AG04450 (cell line): Measurements from ENCODE around the gene NYAP1. TPM values are rescaled to one million over a fixed set of nuclear protein-coding genes. Genes with fewer than 3 reads are reported as not detected.
"Not testable (repeated sequence)": the region's sequence is repeated elsewhere in the genome, so short reads cannot be mapped to it uniquely, and the experiment has no call there.

ENCODE experiments used
- CTCF ChIA-PET: fragments of 300-600, 350-600 bp; formaldehyde crosslinking; extraction: SDS; loops from one replicate; lab custom pipeline; 2022; ENCODE audit warnings: antibody characterized with exemption, inconsistent platforms; lab: Charles Lee
- POLR2A ChIA-PET: fragments of 350-600 bp; formaldehyde crosslinking; extraction: SDS; loops from one replicate; lab custom pipeline; 2021; ENCODE audit warnings: antibody characterized with exemption, inconsistent platforms; lab: Yijun Ruan, JAX
- DNase-seq: peaks from one replicate; pipeline ENCODE4 v3.0.0-alpha.2; 2011; ENCODE audit warnings: low read depth, low spot score
- H3K27ac ChIP-seq: one replicate; pipeline ENCODE4 v1.5.1; 2012; ENCODE audit warnings: low read depth, low read length, control low read depth
- H3K27me3 ChIP-seq: one replicate; pipeline ENCODE4 v1.6.0; 2012; ENCODE audit warnings: low read length; ENCODE audit not compliant: control insufficient read depth, insufficient read depth
- H3K4me3 ChIP-seq: 2 replicates; pipeline ENCODE4 v1.5.1; 2011; ENCODE audit warnings: mild to moderate bottlenecking, low read depth, low read length, control low read depth
- H3K9me3 ChIP-seq: 2 replicates; pipeline ENCODE4 v1.5.1; 2012; ENCODE audit warnings: low read length; ENCODE audit not compliant: control insufficient read depth, insufficient read depth
- CTCF ChIP-seq: IDR thresholded peaks from 2 replicates; pipeline ENCODE4 v1.5.1; 2011; ENCODE audit warnings: low read depth, low read length, control low read depth, inconsistent platforms
- polyA plus RNA-seq: library from polyadenylated mRNA; depleted of rRNA; stranded (reverse); fragments of >200 nt; gene quantifications from 2 replicates; pipeline ENCODE4 v1.2.3, GENCODE V29; 2011; rRNA removed
- small RNA-seq: library from RNA; depleted of rRNA; stranded (forward); fragments of <200 nt; gene quantifications from one replicate; pipeline ENCODE3, GENCODE V24; 2012; ENCODE audit warnings: low read depth; ENCODE audit not compliant: insufficient read length

Gene NYAP1
- polyA plus RNA-seq, 1 experiment: 0.35 TPM

GRCh38 chr7:100539436-100540006, 55.8 kb downstream of the NYAP1 start:
- DNase-seq: no peak
- H3K9me3 ChIP-seq: no peaks in the 10 kb centered on the region
- no peak overlapping the region for H3K27ac ChIP-seq
- peak overlapping the region; percentile 81 for H3K4me3 ChIP-seq
- CTCF ChIA-PET: interaction anchor here (0.6 to 2.5 kb wide), 6 partner anchors 20 to 152 kb away, joined by 4 to 10 read pairs (median 5); no protein-coding TSS in a partner anchor
- H3K27me3 ChIP-seq: peaks cover 3% of the 10 kb centered on the region
- POLR2A ChIA-PET: interaction anchor here (0.6 to 1.6 kb wide), 3 partner anchors 17 to 335 kb away, joined by 3 to 14 read pairs (median 5); partner anchors contain the start of genes FBXO24, LRCH4 and SRRT
- TF ChIP-seq CTCF: no peak

DNA sequence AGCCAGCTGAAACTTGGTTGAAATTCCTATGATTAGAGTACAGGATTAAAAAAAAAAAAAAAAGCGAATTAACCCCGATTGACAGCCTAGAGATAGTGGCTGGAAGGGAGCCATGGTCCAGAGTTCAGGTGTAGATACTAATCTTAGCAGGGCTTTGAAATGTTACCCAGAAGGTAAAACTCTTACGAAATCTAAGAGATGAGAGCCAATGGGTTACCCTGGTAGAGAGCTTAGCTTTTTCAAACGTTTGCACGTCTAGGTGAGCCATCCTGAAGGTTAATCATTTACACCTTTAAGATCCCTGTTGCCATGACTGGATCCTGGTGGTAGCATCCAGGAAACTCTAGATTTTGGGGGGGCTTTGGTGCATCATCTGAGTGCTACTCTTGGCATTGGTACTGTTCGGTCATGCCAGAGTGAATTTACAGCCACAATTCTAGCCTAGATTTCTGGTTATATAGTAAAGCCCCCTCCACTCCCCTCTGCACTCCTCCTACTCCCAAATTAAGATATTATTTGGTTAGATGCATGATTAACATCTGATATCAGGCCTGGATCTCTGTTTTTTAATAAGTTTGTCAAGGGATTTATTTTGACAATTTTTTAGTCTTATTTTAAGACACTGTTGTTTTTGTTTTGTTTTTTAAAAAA, 56.5 kb downstream of the NYAP1 start:
- POLR2A ChIA-PET: no interaction called here
- no peak for TF ChIP-seq CTCF
- H3K27me3 ChIP-seq: no peaks in the 10 kb centered on the region
- H3K9me3 ChIP-seq: no peaks in the 10 kb centered on the region
- H3K27ac ChIP-seq: no peak overlapping the region
- H3K4me3 ChIP-seq: peak overlapping the region; percentile 81
- no peak for DNase-seq
- CTCF ChIA-PET: interaction anchor here (0.6 to 2.5 kb wide), 5 partner anchors 19 to 71 kb away, joined by 4 to 10 read pairs (median 5); no protein-coding TSS in a partner anchor

GRCh38 chr7:100541309-100541708, 57.6 kb downstream of the NYAP1 start:
- not testable (repeated sequence) for H3K4me3 ChIP-seq, H3K27me3 ChIP-seq, DNase-seq, H3K27ac ChIP-seq, H3K9me3 ChIP-seq
- POLR2A ChIA-PET: interaction anchor here (0.7 kb wide), 1 partner anchor 22 kb away, joined by 7 read pairs; no protein-coding TSS in a partner anchor
- CTCF ChIA-PET: interaction anchor here (0.8 to 2.6 kb wide), 3 partner anchors 19 to 46 kb away, joined by 3 to 18 read pairs (median 6); no protein-coding TSS in a partner anchor

DNA sequence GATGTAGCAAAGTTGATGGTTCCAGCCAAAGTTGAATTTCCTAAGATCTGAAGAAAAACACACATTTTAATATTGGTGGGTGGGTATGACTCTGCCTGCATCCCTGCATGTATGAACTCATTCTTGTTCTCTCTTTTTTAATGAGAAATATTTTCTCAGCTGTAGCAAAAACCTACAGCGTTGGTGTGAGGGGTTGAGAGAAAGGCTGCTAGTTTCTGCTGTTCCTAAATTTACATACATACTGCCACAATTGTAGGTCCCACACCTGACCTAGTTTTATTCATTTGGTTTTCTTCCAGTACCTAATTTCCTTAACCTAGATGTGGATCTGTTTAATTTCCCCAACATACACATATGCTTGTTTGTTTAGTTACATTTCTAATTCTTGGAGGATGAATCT, 59.9 kb downstream of the NYAP1 start:
- Histone ChIP-seq H3K9me3 (no peaks in the 10 kb centered on the region), H3K27ac (no peak overlapping the region), H3K4me3 (no peak overlapping the region), H3K27me3 (no peaks in the 10 kb centered on the region)
- TF ChIP-seq CTCF: no peak
- no peak for DNase-seq
- ChIA-PET POLR2A (no interaction called here), CTCF (interaction anchor here (2.6 to 7.7 kb wide), 2 partner anchors 16 to 17 kb away, joined by 18 to 72 read pairs; no protein-coding TSS in a partner anchor)

- POLR2A ChIA-PET: no interaction called here
- CTCF ChIA-PET: interaction anchor here (0.6 to 7.7 kb wide), 4 partner anchors 16 to 119 kb away, joined by 4 to 72 read pairs (median 10); no protein-coding TSS in a partner anchor
Measured at GRCh38 chr7:100544386-100544785, 60.7 kb downstream of the NYAP1 start.

More at GRCh38 chr7:100544386-100544785, 60.7 kb downstream of the NYAP1 start:
- no peaks in the 10 kb centered on the region for H3K27me3 ChIP-seq
- H3K4me3 ChIP-seq: no peak overlapping the region
- no peaks in the 10 kb centered on the region for H3K9me3 ChIP-seq
- no peak overlapping the region for H3K27ac ChIP-seq
- no peak for DNase-seq
- TF ChIP-seq CTCF: no peak

Small RNAs within 50 kb of the gene (small RNA-seq; reads per million reads assigned to genes)
- not detected for gene RN7SL416P

Other genes with a start within 250 kb of the NYAP1 start
- gene SPDYE3, start 176.2 kb upstream of the NYAP1 start, polyA plus RNA-seq: not detected in 2 replicates
- 6.6 and 7.0 TPM in 2 replicates for gene PILRB, start 125.8 kb upstream of the NYAP1 start, polyA plus RNA-seq
- gene PILRA, start 110.4 kb upstream of the NYAP1 start, polyA plus RNA-seq: 0.30 and 0.37 TPM in 2 replicates
- 0.89 and 1.5 TPM in 2 replicates for gene ZCWPW1, start 55.2 kb upstream of the NYAP1 start, polyA plus RNA-seq
- gene MEPCE, start 54.1 kb upstream of the NYAP1 start, polyA plus RNA-seq: 9.1 and 10.1 TPM in 2 replicates
- gene PPP1R35, start 47.4 kb upstream of the NYAP1 start, polyA plus RNA-seq: 7.5 and 11.8 TPM in 2 replicates
- gene SPACDR, start 19.7 kb upstream of the NYAP1 start, polyA plus RNA-seq: 0.76 and 1.3 TPM in 2 replicates
- 10.2 and 11.3 TPM in 2 replicates for gene TSC22D4, start 4.7 kb upstream of the NYAP1 start, polyA plus RNA-seq
- gene AGFG2, start 55.3 kb downstream of the NYAP1 start, polyA plus RNA-seq: 5.7 and 6.4 TPM in 2 replicates
- gene SAP25, start 90.0 kb downstream of the NYAP1 start, polyA plus RNA-seq: not detected in 2 replicates
- gene LRCH4, start 102.2 kb downstream of the NYAP1 start, polyA plus RNA-seq: 11.3 and 12.9 TPM in 2 replicates
- 0.29 and 0.33 TPM in 2 replicates for gene FBXO24, start 102.4 kb downstream of the NYAP1 start, polyA plus RNA-seq
- gene PCOLCE, start 118.4 kb downstream of the NYAP1 start, polyA plus RNA-seq: 164 and 227 TPM in 2 replicates
- 9.1 and 10.0 TPM in 2 replicates for gene MOSPD3, start 128.6 kb downstream of the NYAP1 start, polyA plus RNA-seq
- 0.05 and 0.06 TPM in 2 replicates for gene TFR2, start 157.6 kb downstream of the NYAP1 start, polyA plus RNA-seq
- gene ACTL6B, start 172.5 kb downstream of the NYAP1 start, polyA plus RNA-seq: not detected in 2 replicates
- 68.4 and 114 TPM in 2 replicates for gene GNB2, start 189.8 kb downstream of the NYAP1 start, polyA plus RNA-seq
- gene GIGYF1, start 210.3 kb downstream of the NYAP1 start, polyA plus RNA-seq: 4.4 and 5.2 TPM in 2 replicates
- 17.7 and 20.0 TPM in 2 replicates for gene POP7, start 222.2 kb downstream of the NYAP1 start, polyA plus RNA-seq
- not detected in 2 replicates for gene EPO, start 236.5 kb downstream of the NYAP1 start, polyA plus RNA-seq
- not detected in 2 replicates for gene ZAN, start 249.7 kb downstream of the NYAP1 start, polyA plus RNA-seq